ENCODE data around the gene SPECC1L. TPM values are rescaled to one million over a fixed set of nuclear protein-coding genes. Genes with fewer than 3 reads are reported as not detected.

Gene SPECC1L
- total and polyA plus RNA-seq, 2 experiments from 2014 or later, result 19.7 to 43.2 TPM

GRCh38 chr22:24231706-24232105 lies 38.9 kb upstream of the SPECC1L start:
- DNase-seq (ENCODE audit: low read depth in 1 of 2, low spot score in 1 of 2), result no peak
- Histone ChIP-seq H3K27me3 (no peaks in the 10 kb centered on the region), H3K36me3 (no peaks in the 10 kb centered on the region), H3K4me1 (ENCODE audit: low read depth) (peaks cover 3% of the 10 kb centered on the region), H3K27ac (no peak overlapping the region), H3K4me3 (no peak overlapping the region), H3K9me3 (ENCODE audit: low read depth) (no peaks in the 10 kb centered on the region)
- TF ChIP-seq CTCF (IDR thresholded peaks at IDR 0.05; ENCODE audit: low read depth, low read length), result no peak

- no peak for TF ChIP-seq CTCF (IDR thresholded peaks at IDR 0.05; ENCODE audit: low read depth, low read length)
- no peak overlapping the region for H3K4me3 ChIP-seq
- peaks cover 3% of the 10 kb centered on the region for H3K4me1 ChIP-seq (ENCODE audit: low read depth)
- H3K27ac ChIP-seq, result no peak overlapping the region
- no peaks in the 10 kb centered on the region for H3K9me3 ChIP-seq (ENCODE audit: low read depth)
- no peaks in the 10 kb centered on the region for H3K36me3 ChIP-seq
- no peaks in the 10 kb centered on the region for H3K27me3 ChIP-seq
- no peak for DNase-seq (ENCODE audit: low read depth in 1 of 2, low spot score in 1 of 2)
Measured at GRCh38 chr22:24232124-24232523, 38.5 kb upstream of the SPECC1L start.

- no peak for DNase-seq (ENCODE audit: low read depth in 1 of 2, low spot score in 1 of 2)
- Histone ChIP-seq H3K36me3 (no peaks in the 10 kb centered on the region), H3K27me3 (no peaks in the 10 kb centered on the region), H3K4me3 (no peak overlapping the region), H3K9me3 (ENCODE audit: low read depth) (no peaks in the 10 kb centered on the region), H3K27ac (no peak overlapping the region), H3K4me1 (ENCODE audit: low read depth) (peaks cover 3% of the 10 kb centered on the region)
- TF ChIP-seq CTCF (IDR thresholded peaks at IDR 0.05; ENCODE audit: low read depth, low read length), result no peak
Measured at GRCh38 chr22:24232725-24233124, 37.9 kb upstream of the SPECC1L start.

GRCh38 chr22:24233235-24233634 lies 37.4 kb upstream of the SPECC1L start:
- no peak for TF ChIP-seq CTCF (IDR thresholded peaks at IDR 0.05; ENCODE audit: low read depth, low read length)
- H3K4me3 ChIP-seq, result no peak overlapping the region
- DNase-seq (ENCODE audit: low read depth in 1 of 2, low spot score in 1 of 2), result no peak
- no peaks in the 10 kb centered on the region for H3K27me3 ChIP-seq
- H3K36me3 ChIP-seq, result no peaks in the 10 kb centered on the region
- no peak overlapping the region for H3K27ac ChIP-seq
- peaks cover 3% of the 10 kb centered on the region for H3K4me1 ChIP-seq (ENCODE audit: low read depth)
- no peaks in the 10 kb centered on the region for H3K9me3 ChIP-seq (ENCODE audit: low read depth)

GRCh38 chr22:24233816-24234215 lies 36.8 kb upstream of the SPECC1L start:
- no peak overlapping the region for H3K4me3 ChIP-seq
- H3K4me1 ChIP-seq (ENCODE audit: low read depth), result peaks cover 3% of the 10 kb centered on the region
- no peak for DNase-seq (ENCODE audit: low read depth in 1 of 2, low spot score in 1 of 2)
- H3K27ac ChIP-seq, result no peak overlapping the region
- no peaks in the 10 kb centered on the region for H3K36me3 ChIP-seq
- TF ChIP-seq CTCF (IDR thresholded peaks at IDR 0.05; ENCODE audit: low read depth, low read length), result no peak
- H3K9me3 ChIP-seq (ENCODE audit: low read depth), result no peaks in the 10 kb centered on the region
- no peaks in the 10 kb centered on the region for H3K27me3 ChIP-seq

- Histone ChIP-seq H3K27ac (no peak overlapping the region), H3K4me3 (no peak overlapping the region), H3K4me1 (ENCODE audit: low read depth) (peaks cover 3% of the 10 kb centered on the region), H3K9me3 (ENCODE audit: low read depth) (no peaks in the 10 kb centered on the region), H3K27me3 (no peaks in the 10 kb centered on the region), H3K36me3 (no peaks in the 10 kb centered on the region)
- no peak for TF ChIP-seq CTCF (IDR thresholded peaks at IDR 0.05; ENCODE audit: low read depth, low read length)
- DNase-seq (ENCODE audit: low read depth in 1 of 2, low spot score in 1 of 2), result no peak
Measured at GRCh38 chr22:24235315-24235714, 35.3 kb upstream of the SPECC1L start.
